Stimulated activated CD4-positive, alpha-beta T cell treated with anti-CD3 and anti-CD28 coated beads, Interleukin-15, amount 100 ng/mL, for 48 hours (primary cell): ENCODE measurements around the gene HYCC1.
"Not testable (repeated sequence)": the region's sequence is repeated elsewhere in the genome, so short reads cannot be mapped to it uniquely, and the experiment has no call there.

Experiments
- DNase-seq, 2 donors: peaks; one replicate each; pipeline ENCODE4 v3.0.0-alpha.2; 2020; ENCODE audit warnings: low read depth in 2 of 2

Gene HYCC1

DNA sequence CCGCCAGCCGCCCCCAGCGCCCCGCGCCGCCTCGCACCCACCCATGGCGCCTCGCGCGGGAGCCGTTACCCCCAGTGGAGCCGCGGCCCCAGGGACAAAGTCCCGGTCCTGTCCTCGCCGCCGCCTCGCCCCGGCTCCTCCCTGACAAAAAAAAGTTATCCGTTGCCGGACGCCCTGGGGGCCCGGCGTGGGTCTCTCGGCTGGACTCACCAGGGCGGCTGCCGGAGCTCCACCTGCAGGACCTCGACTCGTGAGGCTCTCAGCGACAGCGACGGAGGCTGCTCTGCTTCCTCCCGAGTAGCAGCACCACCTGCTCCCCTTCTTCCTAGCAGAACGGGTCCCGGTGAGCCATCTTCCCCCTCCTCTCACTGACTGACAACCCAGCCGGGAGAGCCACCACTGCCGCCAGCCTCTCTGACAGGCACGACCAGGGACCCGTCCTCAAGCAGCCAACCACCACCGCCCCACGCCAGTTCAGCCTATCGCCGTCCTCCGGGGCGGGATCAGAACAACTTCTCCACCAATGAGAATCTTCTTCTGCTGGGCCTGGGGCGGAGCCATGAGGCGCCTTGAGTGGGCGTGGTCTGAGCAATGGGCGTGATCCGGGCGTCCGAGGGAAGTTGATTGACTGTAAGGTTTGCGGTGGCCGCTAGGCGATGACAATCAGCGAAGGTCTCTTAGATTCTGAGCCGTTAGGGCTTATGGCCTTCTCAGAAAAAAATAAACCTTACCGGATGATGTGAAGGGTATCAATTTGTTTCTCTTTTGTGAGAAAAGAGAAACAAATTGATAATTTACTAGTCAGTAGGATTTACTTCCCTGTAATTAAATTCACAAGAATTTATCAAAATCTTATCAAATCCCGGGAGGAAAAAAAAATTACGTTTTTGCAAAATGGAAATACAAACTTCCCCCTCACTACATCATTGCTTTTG lies at the start of gene HYCC1:
TSS of gene HYCC1 (minus strand) at position 416 of the 935 bp plus-strand sequence. CDS start 23,019 bp downstream, outside the sequence.
- peak; percentile 99 for DNase-seq

DNA sequence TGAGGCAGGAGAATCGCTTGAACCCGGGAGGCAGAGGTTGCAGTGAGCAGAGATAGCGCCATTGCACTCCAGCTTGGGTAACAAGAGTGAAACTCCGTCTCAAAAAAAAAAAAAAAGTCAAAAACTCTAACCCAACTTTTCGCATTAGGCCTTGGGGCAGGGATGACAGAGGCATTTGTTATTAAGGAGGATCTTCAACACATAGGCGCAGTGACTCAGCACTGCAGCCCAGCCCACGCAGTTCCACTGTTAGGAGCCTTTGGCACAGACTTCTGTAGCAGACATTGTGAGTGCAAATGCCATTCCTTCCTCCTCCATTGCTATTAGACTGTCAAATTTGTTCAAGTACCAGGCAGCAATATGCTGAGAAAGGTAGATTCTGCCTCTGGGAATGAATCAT lies 48.5 kb upstream of the HYCC1 start:
- DNase-seq = no peak

DNA sequence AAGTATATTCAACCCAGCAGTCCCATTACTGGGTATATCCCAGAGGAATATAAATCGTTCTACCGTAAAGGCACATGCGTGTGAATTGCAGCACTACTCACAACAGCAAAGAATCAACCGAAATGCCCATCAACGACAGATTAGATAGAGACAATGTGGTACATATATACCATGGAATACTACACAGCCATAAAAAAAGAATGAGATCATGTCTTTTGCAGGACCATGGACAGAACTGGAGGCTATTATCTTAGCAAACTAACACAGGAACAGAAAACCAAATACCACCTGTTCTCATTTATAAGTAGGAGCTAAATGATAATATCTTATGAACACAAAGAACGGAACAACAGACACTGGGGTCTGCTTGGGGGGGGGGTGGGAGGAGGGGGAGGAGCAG lies 47.4 kb upstream of the HYCC1 start:
- DNase-seq = no peak

DNA sequence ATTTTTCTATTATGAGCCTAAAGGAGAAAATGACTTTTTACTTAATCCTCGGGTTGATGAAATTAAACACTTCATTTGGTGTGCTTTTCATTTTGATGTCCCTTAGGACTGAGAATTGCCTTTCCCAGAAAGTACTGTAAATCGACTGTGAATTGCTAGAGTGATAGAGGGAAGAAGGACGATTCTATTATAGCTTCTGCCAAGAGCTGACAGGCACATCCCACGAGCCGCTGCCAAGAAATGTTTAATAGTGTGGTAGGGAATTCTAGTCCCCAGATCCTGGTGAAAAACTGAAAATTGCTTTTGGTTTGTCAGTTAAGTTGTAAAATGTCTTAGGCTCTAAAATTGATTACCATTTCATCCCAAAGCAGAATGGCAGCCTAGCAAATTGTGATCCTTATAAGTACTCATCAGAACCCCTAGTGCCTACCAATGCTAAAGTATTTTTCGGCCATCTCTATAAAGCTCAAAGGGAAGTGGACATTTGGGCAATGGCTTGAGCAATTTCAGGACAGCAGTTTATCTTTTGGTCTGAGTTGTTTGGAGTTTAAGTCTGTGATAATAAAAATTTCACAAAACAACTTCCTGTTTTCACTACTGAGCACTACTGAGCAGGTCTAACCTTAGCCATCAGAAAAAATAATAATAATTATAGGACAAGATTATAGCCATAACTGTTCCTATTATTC lies 44.6 kb upstream of the HYCC1 start:
- DNase-seq = no peak

DNA sequence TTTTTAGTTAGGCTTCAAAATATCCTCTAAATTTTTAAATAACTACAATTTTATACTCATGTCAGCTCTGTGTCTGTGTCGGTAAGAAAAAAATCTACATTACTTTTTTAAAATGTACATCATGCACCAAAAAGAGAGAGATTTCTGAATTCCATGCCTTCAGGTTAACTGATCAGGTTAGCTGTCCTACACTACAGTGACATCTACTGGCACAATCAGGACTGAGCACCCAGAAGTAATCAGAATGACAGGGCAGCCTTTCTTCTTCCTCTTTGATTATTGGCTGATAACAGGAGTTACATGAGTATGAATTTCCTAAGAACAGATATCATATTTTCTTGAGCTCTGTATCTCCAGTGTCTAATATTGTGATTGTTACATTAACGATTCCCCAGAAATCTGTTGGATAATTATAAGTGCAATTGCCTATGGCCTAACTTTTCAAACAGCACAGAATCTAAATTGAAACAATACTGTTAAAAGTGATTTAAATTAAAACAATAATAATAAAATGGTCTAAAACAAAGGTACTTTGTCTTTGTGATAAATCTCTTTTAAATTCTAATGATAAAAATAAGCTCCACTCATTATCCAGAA lies 41.8 kb upstream of the HYCC1 start:
- DNase-seq = peak; percentile 13 to 54

DNA sequence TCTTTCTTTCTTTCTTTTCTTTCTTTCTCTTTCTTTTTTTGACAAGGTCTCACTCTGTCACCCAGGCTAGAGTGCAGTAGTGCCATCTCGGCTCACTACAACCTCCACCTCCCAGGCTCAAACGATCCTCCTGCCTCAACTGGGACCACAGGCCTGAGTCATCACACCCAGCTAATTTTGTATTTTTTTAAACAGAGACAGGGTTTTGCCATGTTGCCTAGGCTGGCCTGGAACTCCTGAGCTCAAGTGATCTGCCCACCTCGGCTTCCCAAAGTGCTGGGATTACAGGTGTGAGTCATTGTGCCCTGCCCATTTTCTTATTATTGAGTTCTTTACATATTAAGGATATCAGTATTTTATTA lies 37.2 kb upstream of the HYCC1 start:
- not testable (repeated sequence) for DNase-seq

DNA sequence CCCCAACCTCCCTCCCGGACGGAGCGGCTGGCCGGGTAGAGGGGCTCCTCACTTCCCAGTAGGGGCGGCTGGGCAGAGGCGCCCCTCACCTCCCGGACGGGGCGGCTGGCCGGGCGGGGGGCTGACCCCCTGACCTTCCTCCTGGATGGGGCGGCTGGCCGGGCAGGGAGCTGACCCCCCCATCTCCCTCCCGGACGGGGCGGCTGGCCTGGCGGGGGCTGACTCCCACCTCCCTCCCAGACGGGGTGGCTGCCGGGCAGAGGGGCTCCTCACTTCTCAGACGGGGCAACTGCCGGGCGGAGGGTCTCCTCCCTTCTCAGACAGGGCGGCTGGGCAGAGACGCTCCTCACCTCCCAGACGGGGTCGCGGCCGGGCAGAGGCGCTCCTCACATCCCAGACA lies 32.4 kb upstream of the HYCC1 start:
- DNase-seq = not testable (repeated sequence)

DNA sequence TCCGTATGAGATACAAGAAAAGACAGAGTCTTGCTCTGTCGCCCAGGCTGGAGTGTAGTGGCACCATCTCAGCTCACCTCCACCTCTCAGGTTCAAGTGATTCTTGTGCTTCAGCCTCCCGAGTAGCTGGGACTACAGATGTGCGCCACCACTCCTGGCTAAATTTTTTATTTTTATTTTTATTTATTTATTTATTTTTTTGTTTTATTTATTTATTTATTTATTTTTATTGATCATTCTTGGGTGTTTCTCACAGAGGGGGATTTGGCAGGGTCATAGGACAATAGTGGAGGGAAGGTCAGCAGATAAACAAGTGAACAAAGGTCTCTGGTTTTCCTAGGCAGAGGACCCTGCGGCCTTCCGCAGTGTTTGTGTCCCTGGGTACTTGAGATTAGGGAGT lies 31.2 kb upstream of the HYCC1 start:
- not testable (repeated sequence) for DNase-seq

DNA sequence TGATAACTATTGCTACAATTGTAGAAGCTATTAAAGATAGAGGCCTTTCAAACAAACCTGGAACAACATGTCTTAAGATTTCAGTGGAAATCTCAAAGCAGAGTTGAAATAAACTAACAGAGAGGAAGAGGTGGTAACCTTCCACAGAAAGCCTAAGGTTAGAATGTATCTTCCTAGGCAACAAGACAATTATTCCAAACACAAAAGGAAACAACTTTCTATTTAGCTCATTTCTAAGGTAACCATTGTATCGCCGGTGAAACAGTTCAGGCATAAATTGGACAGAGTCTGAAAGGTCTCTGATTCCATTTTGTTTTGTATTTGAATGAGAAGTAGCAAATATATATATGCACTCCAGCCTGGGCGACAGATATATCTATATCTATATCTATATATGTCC lies 30.7 kb upstream of the HYCC1 start:
- DNase-seq = no peak

DNA sequence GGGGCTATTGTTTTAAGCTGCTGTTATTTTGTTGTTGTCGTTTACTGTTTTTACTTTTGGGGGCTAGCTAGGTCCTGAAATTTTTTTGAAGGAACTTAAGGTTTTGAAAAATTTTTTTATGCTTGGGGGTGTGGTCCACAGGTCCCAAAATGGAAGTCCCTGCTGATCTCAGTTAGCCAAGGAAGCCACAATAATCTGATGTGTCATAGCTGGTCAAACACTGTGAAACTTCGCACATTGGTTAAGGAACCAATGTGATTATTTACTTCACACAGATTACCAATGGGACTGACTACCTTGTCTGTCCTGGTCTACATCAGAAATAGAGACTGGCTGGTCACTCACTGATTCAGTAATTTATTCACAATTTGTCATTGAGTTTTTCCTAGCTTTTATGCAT lies 29.5 kb upstream of the HYCC1 start:
- no peak for DNase-seq

DNA sequence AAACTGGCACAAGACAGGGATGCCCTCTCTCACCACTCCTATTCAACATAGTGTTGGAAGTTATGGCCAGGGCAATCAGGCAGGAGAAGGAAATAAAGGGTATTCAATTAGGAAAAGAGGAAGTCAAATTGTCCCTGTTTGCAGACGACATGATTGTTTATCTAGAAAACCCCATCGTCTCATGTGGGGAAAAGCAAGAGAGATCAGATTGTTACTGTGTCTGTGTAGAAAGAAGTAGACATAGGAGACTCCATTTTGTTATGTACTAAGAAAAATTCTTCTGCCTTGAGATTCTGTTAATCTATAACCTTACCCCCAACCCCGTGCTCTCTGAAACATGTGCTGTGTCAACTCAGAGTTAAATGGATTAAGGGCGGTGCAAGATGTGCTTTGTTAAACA lies 25.7 kb upstream of the HYCC1 start:
- DNase-seq = not testable (repeated sequence)

DNA sequence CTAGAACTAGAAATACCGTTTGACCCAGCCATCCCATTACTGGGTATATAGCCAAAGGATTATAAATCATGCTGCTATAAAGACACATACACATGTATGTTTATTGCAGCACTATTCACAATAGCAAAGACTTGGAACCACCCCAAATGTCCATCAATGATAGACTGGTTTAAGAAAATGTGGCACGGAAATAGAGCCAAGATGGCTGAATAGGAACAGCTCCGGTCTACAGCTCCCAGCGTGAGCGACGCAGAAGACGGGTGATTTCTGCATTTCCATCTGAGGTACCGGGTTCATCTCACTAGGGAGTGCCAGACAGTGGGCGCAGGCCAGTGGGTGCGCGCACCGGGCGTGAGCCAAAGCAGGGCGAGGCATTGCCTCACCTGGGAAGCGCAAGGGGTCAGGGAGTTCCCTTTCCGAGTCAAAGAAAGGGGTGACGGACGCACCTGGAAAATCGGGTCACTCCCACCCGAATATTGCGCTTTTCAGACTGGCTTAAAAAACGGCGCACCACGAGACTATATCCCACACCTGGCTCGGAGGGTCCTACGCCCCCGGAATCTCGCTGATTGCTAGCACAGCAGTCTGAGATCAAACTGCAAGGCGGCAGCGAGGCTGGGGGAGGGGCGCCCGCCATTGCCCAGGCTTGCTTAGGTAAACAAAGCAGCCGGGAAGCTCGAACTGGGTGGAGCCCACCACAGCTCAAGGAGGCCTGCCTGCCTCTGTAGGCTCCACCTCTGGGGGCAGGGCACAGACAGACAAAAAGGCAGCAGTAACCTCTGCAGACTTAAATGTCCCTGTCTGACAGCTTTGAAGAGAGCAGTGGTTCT lies 21.8 kb upstream of the HYCC1 start:
- DNase-seq = not testable (repeated sequence)

DNA sequence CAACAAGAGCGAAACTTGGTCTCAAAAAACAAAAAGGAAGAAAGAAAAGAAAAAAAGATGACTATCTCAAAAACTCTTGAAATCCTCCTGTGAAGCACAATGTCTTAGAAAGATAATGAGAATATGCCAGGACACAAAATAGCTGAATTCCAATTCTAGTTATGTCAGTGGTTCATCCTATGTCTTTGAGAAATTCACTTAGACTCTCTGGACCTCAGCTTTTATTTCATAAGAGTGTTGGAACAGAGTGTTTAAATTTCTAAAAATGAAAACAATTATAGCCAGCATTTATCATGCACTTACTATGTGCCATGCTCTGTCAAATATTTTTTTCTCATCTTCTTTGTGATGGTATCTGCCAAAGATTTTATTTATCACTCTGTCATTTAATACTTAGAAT lies 13.3 kb upstream of the HYCC1 start:
- no peak for DNase-seq

DNA sequence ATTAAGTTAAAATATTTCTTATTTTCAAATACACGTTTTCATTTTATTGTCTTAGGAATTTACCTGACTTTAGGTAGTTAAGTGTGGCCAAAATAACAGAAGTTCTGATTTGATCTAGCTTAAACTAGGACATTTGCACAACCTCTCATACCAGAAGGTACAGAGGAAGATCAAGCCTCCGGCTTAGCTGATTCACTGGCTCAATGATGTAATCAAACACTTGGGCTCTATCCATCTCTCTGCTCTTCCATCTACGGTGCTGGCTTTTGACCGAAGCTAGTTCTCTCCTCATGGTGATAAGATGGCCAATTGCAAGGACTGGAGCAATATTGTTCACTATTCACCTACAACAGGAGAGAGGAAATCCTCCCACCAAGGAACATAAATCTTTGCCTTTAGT lies 12.2 kb upstream of the HYCC1 start:
- no peak for DNase-seq

DNA sequence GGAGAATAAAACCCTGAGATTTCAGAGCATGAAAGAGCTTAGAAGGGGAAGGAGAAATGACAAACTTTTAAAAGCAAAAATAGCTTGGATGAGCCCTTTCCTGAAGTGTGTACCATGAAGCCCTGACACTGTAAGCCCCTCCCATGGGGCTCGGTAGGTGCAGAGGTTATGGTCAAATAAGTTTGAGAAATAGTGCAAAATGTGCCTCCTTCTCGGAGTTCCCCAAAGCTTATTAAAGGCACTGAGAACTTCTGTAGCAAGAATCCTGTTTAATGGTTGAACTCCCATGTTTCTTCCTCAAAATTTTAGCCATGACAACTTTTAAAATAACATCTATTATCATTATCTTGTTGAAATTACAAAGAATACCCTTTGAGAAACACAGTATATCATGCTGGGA lies 10.5 kb upstream of the HYCC1 start:
- no peak for DNase-seq

DNA sequence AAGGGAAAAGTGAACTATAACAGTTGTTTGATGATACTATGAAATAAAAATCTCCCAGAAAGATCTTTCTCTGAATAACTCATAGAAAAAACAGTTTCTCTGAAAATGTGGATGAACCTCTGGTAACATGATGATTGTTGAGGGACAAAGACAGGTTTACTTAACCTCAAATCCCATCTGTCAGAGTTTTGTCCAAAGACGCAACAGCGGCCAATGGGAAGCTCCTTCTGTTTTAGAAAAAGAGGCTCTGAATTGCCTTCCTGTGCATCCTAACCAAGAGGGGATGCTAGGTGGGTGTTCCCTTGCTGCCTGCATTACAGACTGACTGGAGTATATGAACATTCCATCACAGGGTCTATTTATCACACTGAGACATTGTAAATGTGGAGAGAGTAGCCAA lies 8.9 kb upstream of the HYCC1 start:
- DNase-seq = no peak

DNA sequence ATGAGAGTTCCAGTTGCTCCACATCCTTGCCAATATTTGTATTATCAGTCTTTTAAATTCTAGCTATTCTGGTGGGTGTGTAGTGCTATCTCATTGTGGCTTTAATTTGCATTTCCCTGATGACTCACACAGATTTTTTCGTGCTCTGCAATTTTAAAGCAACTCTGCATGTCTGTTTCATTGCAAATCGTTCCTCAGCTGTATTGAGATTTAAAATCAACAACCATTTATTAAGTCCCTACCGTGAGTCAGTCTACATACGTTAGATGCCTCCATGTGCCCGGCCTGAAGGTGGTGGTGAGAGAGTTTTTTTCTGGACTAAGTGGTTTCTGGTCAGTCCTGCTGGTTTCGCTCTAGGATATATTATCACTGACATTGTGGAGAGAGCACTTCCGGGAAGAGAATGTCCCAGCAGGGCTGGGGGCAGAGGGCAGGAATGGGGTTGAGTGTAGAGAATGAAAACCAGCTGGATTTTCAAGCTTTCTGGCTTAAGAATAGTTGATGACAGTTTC lies 8.4 kb upstream of the HYCC1 start:
- DNase-seq = no peak

DNA sequence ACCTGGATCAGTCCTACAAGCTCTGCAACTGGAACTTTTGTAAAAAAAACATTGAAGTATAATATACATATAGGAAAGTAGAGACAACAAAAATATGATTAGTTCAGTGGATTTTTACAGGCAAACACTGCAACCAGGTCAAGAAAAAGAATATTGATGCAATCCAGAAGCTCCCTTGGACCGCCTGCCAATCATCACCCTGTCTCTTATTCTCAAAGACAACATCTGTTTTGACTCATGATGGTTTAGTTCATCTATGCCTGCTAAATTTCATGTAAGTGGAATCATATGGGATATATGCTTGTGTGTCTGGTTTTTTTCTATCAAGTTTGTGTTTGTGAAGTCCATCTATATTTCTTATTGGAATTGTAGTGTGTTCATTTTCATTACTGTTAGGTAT lies 7.7 kb upstream of the HYCC1 start:
- no peak for DNase-seq

DNA sequence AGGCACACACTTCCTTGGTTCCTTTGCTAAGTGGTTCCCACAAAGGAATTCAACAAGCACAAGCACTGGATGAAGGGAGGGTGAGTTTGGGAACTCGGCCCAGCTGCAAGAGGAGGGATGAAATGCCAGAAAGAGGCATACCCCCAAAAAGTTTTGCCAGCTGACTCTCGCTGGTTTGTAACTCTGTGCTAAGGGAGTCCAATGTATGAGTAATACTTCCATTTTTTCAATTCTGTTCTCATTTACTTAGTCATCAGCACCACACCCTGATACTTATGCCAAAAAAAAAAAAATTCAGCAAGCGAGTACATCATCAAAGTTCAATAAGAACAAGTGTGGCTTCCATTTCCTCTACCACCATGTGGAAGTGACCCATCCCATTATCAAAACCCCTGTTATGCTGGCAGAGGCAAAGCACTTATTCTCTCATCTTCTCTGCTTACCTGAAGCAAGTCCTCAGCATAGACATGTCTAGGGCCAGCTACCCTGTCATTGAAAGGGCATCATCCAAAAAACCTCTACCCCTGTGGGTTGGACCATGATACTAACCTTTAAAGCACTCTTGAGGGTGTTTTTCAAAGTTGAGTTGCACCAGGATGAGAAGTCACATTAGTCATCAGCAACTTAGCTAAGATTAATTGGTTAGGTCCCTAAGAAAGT lies 6.9 kb upstream of the HYCC1 start:
- DNase-seq = no peak

DNA sequence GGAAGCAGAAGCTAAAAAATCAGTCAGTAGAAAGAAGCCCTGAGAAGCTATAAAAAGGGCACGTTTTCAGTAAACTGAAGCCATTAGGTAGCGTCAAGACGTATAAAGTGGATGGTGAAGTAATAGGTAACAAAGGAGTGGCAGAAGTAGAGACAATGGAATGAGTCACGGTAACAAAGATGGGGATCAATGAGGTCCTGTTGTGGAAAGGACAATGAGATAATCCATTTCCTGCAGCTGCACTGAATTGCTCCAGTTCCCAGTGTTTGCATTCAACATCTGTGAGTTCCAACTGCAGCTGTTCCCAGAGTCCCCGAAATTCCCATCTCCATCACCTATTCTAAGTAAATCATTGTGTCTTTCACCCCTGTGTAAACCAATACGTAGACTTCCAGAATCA lies 4.8 kb upstream of the HYCC1 start:
- no peak for DNase-seq

DNA sequence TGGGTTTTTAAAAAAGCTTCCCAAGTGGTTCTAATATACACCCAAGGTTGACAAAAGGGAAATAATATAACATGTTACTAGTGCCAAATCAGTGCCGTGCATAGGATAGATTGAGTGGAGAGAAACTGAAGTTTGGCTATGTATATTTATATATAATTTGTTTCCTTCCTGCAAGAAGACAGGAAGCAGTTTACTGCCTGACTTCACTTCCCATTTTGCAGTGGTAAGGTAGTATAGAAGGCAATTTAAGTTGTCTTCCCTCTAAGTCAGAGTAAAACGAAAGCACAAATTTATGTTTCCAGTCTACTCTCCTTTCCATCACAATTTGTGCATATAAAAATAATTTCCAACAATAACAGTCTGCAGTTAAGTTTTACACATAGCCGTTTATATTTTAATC lies 3.4 kb upstream of the HYCC1 start:
- DNase-seq = no peak
